ENCODE measurements around the gene TFF1.

DNA sequence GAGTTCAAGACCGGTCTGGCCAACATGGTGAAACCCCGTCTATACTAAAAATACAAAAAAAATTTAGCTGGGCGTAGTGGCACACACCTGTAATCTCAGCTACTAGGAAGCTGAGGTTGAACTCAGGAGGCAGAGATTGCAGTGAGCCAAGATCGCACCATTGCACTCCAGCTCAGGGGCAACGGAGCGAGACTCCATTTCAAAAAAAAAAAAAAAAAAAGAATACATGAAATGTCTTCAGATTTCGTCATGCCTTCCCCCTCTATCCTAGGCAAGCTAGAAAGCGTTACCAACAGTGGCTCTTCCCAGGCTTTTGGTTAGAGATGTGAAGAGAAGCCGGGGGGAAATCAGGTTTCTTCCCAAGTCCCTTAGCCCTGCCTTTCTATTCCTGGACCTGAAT is 3.6 kb downstream of the TFF1 start:
- TF ChIP-seq, protein P1, sequence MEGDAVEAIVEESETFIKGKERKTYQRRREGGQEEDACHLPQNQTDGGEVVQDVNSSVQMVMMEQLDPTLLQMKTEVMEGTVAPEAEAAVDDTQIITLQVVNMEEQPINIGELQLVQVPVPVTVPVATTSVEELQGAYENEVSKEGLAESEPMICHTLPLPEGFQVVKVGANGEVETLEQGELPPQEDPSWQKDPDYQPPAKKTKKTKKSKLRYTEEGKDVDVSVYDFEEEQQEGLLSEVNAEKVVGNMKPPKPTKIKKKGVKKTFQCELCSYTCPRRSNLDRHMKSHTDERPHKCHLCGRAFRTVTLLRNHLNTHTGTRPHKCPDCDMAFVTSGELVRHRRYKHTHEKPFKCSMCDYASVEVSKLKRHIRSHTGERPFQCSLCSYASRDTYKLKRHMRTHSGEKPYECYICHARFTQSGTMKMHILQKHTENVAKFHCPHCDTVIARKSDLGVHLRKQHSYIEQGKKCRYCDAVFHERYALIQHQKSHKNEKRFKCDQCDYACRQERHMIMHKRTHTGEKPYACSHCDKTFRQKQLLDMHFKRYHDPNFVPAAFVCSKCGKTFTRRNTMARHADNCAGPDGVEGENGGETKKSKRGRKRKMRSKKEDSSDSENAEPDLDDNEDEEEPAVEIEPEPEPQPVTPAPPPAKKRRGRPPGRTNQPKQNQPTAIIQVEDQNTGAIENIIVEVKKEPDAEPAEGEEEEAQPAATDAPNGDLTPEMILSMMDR (conservative IDR thresholded peaks at IDR 0.05 in 1 of 2, IDR thresholded peaks at IDR 0.05 in 1 of 2; ENCODE audit: extremely low read depth in 1 of 2, insufficient read depth in 1 of 2, low read depth in 1 of 2, low read length in 2 of 2): no peak
- TF ChIP-seq EZH2 (IDR thresholded peaks at IDR 0.05; ENCODE audit: borderline replicate concordance, low read length): no peak

Measured in mammary epithelial cell (primary cell).